NCI-H748 treated with DMSO at 0.1 percent for 48 hours (cell line): ENCODE results near the gene ODAD2.
"Not testable (repeated sequence)": the region's sequence is repeated elsewhere in the genome, so short reads cannot be mapped to it uniquely, and the experiment has no call there.

Experiments used
- DNase-seq: peaks from one replicate; lab custom pipeline; 2025; lab: John Stamatoyannopoulos, UW

ODAD2 gene

DNA sequence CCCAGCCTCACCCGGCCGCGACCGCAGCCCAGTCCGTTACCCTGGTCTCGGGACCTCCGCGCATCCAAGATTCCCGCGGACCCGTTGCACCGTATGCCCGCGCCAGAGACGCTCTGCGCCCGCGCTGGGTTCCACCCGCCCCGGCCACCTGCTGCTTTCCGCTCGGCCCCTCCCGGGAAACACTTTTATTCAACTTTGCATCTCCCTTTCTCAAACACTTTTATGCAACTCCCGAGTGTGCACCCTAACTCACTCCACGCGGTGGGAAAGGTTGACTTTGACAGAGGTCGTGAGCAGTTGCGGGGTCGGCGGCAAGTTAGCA, at the start of gene ODAD2:
ODAD2 (minus strand) TSS at position 126 of the 322 bp plus-strand sequence. CDS start 3,937 bp downstream, outside the sequence.
- no peak for DNase-seq

GRCh38 chr10:28047061-28047460, 48.2 kb upstream of the ODAD2 start:
- no peak for DNase-seq

DNA sequence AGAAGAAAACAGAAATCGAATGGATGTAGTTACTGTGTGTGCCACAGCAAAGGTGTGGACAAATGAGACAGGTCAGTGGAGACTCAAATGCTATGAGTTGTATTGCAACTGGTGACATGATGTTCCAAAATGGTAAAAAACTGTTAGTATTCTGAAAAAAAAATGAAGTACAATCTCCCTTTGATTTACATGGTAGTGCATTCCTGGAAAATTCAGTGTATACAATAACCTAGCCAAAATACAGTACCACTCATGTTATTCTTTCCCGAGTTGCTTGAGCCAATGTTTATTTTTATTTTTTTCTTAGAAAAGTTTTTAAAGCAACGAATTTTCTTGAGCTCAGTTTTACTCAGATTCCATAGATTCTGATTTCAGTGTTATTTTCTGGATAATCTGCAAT, 47.7 kb upstream of the ODAD2 start:
- DNase-seq = no peak

GRCh38 chr10:28043941-28044340, 45.1 kb upstream of the ODAD2 start:
- DNase-seq = no peak

GRCh38 chr10:28036587-28036986, 37.7 kb upstream of the ODAD2 start:
- DNase-seq = no peak

GRCh38 chr10:28020993-28021982, 22.4 kb upstream of the ODAD2 start:
- DNase-seq = no peak

DNA sequence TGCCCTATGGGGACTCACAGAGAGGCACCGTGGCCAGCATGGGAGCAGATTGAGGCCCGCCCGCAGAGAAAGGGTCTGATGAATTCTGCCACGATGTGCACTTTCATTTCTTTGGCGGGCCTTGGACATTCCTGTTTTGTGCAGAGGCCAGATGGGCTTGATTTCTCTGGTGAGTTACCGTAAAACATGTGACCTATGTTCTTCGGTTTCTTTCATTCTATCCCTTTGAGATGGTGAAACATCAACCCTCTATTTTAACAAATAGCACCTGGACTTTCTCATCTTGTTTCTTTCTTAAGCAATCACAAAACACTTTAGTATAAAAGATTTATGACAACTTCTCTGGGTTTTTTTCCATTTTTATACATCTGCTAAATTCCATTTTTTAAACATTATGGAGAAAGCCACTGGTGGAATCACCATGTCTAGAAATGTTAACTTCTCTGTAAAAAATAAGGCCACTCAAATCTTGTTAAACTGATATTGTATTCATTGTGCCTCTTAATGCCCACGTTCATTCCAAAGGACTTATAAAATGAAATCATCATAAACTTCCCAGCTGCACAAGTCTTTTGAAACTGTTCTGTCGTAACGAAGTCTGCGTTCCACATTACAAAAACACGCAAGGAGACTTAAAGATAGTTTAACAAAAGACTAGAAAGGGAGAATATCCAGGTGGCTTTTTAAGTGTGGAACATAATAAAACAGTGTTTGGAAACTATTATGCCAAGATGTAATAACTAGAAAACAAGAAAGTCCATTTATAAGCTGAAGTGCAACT, 21.4 kb upstream of the ODAD2 start:
- DNase-seq = no peak

DNA sequence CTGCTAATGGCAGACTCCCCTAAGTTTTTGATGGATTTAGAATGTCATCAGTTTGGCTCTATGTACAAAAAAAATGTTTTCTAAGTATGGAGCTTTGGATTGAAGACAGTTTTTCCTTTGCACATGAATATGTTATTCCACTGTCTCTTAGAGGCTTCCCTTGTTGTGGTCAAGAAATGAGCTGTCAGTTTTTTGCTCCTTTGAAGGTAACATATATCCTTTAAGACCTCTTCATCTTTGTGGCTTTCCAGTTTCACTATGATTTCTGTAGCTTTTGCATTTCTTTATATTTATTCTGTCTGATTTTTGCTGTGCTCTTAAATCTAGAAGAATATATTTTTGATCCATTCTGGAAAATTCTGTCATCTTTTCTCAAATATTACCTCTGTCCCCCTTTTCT, 15.8 kb upstream of the ODAD2 start:
- DNase-seq = no peak

GRCh38 chr10:28012990-28013515, 14.2 kb upstream of the ODAD2 start:
- no peak for DNase-seq

DNA sequence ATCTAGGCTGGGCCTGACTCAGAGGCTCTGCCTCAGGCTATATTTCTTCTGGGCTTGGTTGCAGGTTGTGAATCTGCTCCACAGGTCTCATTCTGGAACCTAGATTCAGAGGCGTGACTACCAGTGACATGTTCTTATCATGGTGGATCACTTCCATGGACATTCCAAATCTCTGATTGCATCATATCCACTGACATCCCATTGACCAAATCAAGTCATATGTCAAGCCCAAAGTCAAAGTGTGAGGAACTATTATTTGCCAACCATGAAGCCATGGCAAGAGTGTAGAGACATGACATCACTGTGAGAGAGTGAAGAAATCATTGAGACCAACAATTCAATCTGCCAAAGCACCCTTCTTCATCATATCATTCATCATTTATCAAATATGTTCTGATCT, 11.9 kb upstream of the ODAD2 start:
- no peak for DNase-seq

GRCh38 chr10:28008054-28008453, 9.2 kb upstream of the ODAD2 start:
- DNase-seq = no peak

GRCh38 chr10:28001353-28001752, 2.5 kb upstream of the ODAD2 start:
- no peak for DNase-seq

GRCh38 chr10:27998178-27998953, 513 bp downstream of the ODAD2 start:
- no peak for DNase-seq

GRCh38 chr10:27997865-27998177, 1.1 kb downstream of the ODAD2 start:
- no peak for DNase-seq

DNA sequence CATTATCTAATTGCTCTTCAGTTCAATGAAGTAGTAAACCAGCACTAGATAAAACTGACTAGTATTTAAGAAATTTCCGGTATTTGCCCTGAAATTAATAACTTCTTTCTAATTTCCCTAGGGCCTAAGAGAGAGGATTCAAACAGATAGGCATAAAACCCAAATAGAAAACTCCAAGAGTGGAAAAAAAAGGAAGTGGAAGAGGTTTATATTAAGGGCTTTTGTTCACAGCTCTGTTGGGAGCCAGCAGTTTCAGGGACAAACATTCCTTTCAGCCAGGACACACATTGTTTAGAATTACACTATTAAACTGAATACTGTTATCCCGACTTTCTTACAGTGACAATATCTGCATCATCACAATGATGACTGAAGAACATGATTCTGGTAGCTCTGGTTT, 3.6 kb downstream of the ODAD2 start:
- DNase-seq = no peak

DNA sequence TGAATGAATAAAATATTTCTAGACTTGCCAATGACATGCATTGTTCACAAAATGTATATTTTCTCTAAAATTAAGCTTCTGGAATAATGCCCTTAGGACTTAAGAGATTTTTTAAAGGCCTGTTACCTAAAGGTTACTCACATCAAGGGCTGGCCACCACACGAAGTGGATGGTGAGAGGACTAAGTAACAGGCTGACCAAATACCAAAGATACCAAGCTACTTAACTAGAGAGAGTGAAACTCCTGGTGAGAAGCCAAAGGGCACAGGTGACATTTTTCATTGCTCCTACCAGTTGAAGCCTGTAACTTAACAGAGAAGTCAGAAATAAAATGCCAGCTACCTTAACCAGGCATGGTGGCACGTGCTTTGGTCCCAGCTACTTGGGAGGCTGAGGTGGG, 9.5 kb downstream of the ODAD2 start:
- DNase-seq = not testable (repeated sequence)

GRCh38 chr10:27986821-27987220, 12.1 kb downstream of the ODAD2 start:
- no peak for DNase-seq

GRCh38 chr10:27982875-27983543, 15.9 kb downstream of the ODAD2 start:
- DNase-seq = no peak

DNA sequence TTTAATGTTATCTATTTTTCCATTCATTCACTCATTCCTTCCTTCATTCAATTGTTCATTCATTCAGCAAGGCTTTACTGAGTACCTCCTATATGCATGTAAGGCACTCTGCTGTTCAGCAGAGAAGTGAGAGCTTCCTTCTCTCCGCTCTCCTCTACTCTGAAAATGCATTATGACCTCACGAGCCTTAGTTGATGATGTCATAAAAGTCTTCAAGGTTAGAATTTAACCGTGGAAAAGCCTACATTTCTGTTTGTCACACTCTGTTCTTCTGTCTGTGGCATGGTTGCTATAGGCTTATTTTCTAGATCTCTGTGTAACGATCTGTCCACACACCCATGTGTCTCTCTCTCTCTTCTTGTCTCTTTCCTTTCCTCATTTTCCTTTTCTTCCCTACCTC, 17.1 kb downstream of the ODAD2 start:
- DNase-seq = no peak

DNA sequence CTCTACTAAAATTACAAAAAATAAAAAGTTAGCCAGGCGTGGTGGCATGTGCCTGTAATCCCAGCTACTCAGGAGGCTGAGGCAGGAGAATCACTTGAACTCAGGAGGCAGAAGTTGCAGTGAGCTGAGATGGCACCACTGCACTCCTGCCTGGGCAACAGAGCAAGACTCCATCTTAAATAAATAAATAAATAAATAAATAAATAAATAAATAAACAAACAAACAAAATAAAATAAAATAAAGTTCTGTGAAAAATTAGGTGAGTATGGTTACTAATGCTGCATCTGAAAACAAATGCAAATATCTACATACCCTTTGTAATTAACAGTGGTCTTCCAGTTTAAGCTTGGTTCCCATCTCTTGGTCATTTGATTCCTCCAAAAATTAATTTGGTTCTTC, 28.1 kb downstream of the ODAD2 start:
- not testable (repeated sequence) for DNase-seq

DNA sequence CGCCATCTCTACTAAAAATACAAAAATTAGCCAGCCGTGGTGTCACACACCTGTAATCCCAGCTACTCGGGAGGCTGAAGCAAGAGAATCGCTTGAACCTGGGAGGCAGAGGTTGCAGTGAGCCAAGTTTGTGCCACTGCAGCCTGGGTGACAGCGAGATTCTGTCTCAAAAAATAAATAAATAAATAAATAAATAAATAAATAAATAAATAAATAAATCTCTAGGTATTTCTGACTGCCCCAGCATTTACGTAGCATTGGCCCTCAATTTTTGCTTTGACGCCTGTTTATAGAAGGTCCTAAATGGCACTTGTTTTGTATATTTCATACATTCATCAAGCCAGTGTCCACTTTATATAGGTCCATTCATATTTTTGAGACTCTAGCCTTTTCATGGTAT, 28.9 kb downstream of the ODAD2 start:
- not testable (repeated sequence) for DNase-seq
